ENCODE measurements around the gene ZDHHC14.
A peak's percentile ranks its signal among the peaks of the same experiment; 100 is the strongest.
"Not testable (repeated sequence)": the region's sequence is repeated elsewhere in the genome, so short reads cannot be mapped to it uniquely, and the experiment has no call there.

The ZDHHC14 gene

GRCh38 chr6:157380779-157381561 is at the start of gene ZDHHC14:
ZDHHC14 (plus strand) TSS chr6:157381190.
- peak; percentile 93 for DNase-seq (ENCODE audit: low spot score)

GRCh38 chr6:157332813-157333212 is 48.2 kb upstream of the ZDHHC14 start:
- DNase-seq (ENCODE audit: low spot score) = no peak

GRCh38 chr6:157333537-157333936 is 47.5 kb upstream of the ZDHHC14 start:
- no peak for DNase-seq (ENCODE audit: low spot score)

GRCh38 chr6:157333956-157334355 is 47.0 kb upstream of the ZDHHC14 start:
- no peak for DNase-seq (ENCODE audit: low spot score)

- DNase-seq (ENCODE audit: low spot score) = peak; percentile 38
Observed at GRCh38 chr6:157335829-157336228, 45.2 kb upstream of the ZDHHC14 start.

- DNase-seq (ENCODE audit: low spot score) = not testable (repeated sequence)
Observed at GRCh38 chr6:157337276-157337675, 43.7 kb upstream of the ZDHHC14 start.

- no peak for DNase-seq (ENCODE audit: low spot score)
Observed at GRCh38 chr6:157337751-157338150, 43.2 kb upstream of the ZDHHC14 start.

GRCh38 chr6:157339432-157339831 is 41.6 kb upstream of the ZDHHC14 start:
- DNase-seq (ENCODE audit: low spot score) = no peak

- DNase-seq (ENCODE audit: low spot score) = no peak
Observed at GRCh38 chr6:157343732-157344131, 37.3 kb upstream of the ZDHHC14 start.

- DNase-seq (ENCODE audit: low spot score) = no peak
Observed at GRCh38 chr6:157346373-157346772, 34.6 kb upstream of the ZDHHC14 start.

- no peak for DNase-seq (ENCODE audit: low spot score)
Observed at GRCh38 chr6:157358287-157358686, 22.7 kb upstream of the ZDHHC14 start.

- DNase-seq (ENCODE audit: low spot score) = no peak
Observed at GRCh38 chr6:157361886-157362285, 19.1 kb upstream of the ZDHHC14 start.

- no peak for DNase-seq (ENCODE audit: low spot score)
Observed at GRCh38 chr6:157364705-157365104, 16.3 kb upstream of the ZDHHC14 start.

GRCh38 chr6:157366648-157367047 is 14.3 kb upstream of the ZDHHC14 start:
- no peak for DNase-seq (ENCODE audit: low spot score)

- no peak for DNase-seq (ENCODE audit: low spot score)
Observed at GRCh38 chr6:157368359-157369049, 12.5 kb upstream of the ZDHHC14 start.

- DNase-seq (ENCODE audit: low spot score) = no peak
Observed at GRCh38 chr6:157370755-157371154, 10.2 kb upstream of the ZDHHC14 start.

- no peak for DNase-seq (ENCODE audit: low spot score)
Observed at GRCh38 chr6:157372501-157373280, 8.3 kb upstream of the ZDHHC14 start.

GRCh38 chr6:157374889-157375443 is 6.0 kb upstream of the ZDHHC14 start:
- DNase-seq (ENCODE audit: low spot score) = no peak

GRCh38 chr6:157376241-157376640 is 4.7 kb upstream of the ZDHHC14 start:
- DNase-seq (ENCODE audit: low spot score) = no peak

GRCh38 chr6:157376706-157377230 is 4.2 kb upstream of the ZDHHC14 start:
- no peak for DNase-seq (ENCODE audit: low spot score)

GRCh38 chr6:157379656-157380457 is 1.1 kb upstream of the ZDHHC14 start:
- DNase-seq (ENCODE audit: low spot score) = peak; percentile 90

Data from D341Med (cell line).